Measurements from ENCODE around the gene SLC22A8. TPM values are rescaled to one million over a fixed set of nuclear protein-coding genes. Genes with fewer than 3 reads are reported as not detected.
"Not testable (repeated sequence)": the region's sequence is repeated elsewhere in the genome, so short reads cannot be mapped to it uniquely, and the experiment has no call there.

The SLC22A8 gene, protein sequence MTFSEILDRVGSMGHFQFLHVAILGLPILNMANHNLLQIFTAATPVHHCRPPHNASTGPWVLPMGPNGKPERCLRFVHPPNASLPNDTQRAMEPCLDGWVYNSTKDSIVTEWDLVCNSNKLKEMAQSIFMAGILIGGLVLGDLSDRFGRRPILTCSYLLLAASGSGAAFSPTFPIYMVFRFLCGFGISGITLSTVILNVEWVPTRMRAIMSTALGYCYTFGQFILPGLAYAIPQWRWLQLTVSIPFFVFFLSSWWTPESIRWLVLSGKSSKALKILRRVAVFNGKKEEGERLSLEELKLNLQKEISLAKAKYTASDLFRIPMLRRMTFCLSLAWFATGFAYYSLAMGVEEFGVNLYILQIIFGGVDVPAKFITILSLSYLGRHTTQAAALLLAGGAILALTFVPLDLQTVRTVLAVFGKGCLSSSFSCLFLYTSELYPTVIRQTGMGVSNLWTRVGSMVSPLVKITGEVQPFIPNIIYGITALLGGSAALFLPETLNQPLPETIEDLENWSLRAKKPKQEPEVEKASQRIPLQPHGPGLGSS
- total RNA-seq (not detected), polyA plus RNA-seq (not detected)

DNA sequence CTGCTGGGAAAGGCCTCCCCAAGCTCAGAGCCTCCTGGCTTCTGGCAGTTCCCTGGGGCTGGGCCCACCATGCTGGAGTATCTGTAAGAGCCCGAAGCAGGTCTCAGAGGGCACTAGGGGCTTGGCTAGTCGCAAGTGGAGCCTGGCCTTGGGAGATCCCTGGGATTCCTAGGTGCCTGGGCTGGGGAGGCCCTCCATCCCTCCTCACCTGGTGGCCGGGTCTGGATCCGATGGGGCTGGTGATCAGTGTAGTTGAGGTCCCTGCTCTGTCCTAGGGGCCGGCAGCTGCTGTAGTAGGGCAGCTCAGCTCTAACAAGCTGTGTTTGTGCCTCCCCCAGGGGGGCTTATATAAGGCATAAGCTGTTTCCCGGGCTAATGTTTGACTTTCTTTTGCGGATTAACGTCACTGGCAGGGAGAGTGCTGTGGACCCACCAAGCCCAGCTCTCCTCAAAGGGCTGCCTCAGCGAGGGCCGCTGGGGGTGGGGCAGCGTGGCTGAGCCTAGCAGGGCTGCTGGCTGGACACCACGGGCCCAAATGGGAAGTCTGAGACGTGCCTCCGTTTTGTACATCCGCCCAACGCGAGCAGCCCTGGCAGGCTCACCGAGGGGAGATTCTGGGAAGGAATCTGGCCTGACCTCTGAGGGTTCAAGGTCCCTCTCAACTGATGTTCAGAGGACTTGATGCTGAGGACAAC is at the start of gene SLC22A8:
Gene SLC22A8, minus strand, starts transcription at position 321 of the 695 bp plus-strand sequence. CDS start 883 bp downstream, outside the sequence.
- Histone ChIP-seq H3K27me3 (ENCODE audit: insufficient read depth, low read length, poor library complexity, severe bottlenecking) (no peaks in the 10 kb centered on the region), H3K4me3 (ENCODE audit: low read length) (no peak within 1 kb of the TSS), H3K9me3 (ENCODE audit: low read length) (no peaks in the 10 kb centered on the region), H3K4me1 (ENCODE audit: insufficient read depth, low read length) (no peaks in the 10 kb centered on the region), H3K36me3 (ENCODE audit: insufficient read depth, low read length) (no peaks in the 10 kb centered on the region), H3K27ac (ENCODE audit: low read depth, low read length) (no peak within 1 kb of the TSS)
- H3K36me3 Mint-ChIP-seq = no peaks in the 10 kb centered on the region
- H3K4me1 Mint-ChIP-seq = no peaks in the 10 kb centered on the region
- CTCF ChIA-PET = interaction anchor here (1.4 kb wide), 2 partner anchors 8 to 110 kb away, joined by 4 to 5 read pairs; no protein-coding TSS in a partner anchor
- peak within 1 kb of the TSS in 1 of 8 donors; percentile 67 for H3K27ac Mint-ChIP-seq
- peaks cover 8 to 45% of the 10 kb centered on the region in 2 donors for H3K27me3 Mint-ChIP-seq
- POLR2A ChIA-PET = no interaction called here
- no peak within 1 kb of the TSS for H3K4me3 Mint-ChIP-seq
- H3K9me3 Mint-ChIP-seq = no peaks in the 10 kb centered on the region
- DNase-seq = no peak

DNA sequence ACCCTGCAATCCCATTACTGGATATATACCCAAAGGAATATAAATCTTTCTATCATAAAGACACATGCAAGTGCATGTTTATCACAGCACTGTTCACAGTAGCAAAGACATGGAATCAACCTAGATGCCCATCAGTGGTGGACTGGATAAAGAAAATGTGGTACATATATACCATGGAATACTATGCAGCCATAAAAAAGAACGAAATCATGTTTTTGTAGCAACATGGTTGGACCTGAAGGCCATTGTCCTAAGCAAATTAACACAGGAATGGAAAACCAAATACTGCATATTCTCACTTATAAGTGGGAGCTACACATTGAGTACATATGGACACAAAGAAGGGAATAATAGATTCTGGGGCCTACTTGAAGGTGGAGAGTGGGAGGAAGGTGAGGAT is 30.6 kb upstream of the SLC22A8 start:
- H3K36me3 ChIP-seq (ENCODE audit: insufficient read depth, low read length); H3K4me1 Mint-ChIP-seq; H3K4me1 ChIP-seq (ENCODE audit: insufficient read depth, low read length); H3K27ac ChIP-seq (ENCODE audit: low read depth, low read length); H3K27ac Mint-ChIP-seq; CTCF ChIA-PET; H3K9me3 Mint-ChIP-seq; H3K4me3 ChIP-seq (ENCODE audit: low read length); H3K36me3 Mint-ChIP-seq; H3K4me3 Mint-ChIP-seq; H3K27me3 ChIP-seq (ENCODE audit: insufficient read depth, low read length, poor library complexity, severe bottlenecking); H3K9me3 ChIP-seq (ENCODE audit: low read length); POLR2A ChIA-PET; DNase-seq: not testable (repeated sequence)
- H3K27me3 Mint-ChIP-seq = peaks cover 14 to 52% of the 10 kb centered on the region in 2 donors

DNA sequence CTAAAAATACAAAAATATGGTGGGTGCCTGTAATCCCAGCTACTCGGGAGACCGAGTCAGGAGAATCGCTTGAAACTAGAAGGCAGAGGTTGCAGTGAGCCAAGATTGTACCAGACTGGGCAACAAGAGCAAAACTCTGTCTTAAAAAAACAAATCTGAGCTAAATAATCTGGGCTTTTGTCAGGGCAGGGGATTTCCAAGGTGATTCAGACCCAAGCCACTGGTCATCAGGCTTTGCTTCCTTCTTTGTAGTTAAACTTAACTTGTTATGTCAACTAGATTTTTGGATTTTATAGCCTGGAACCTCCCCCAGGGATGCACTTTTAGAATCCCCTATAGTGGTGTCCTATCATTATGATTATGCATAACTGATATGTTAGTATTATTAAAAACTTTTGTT is 27.0 kb upstream of the SLC22A8 start:
- Mint-ChIP-seq H3K36me3 (peaks cover 0 to 5% (median 0%) of the 10 kb centered on the region in 3 donors), H3K27me3 (peaks cover 22 to 48% of the 10 kb centered on the region in 2 donors), H3K4me3 (no peak overlapping the region), H3K27ac (no peak overlapping the region), H3K9me3 (peaks cover 0 to 6% (median 0%) of the 10 kb centered on the region in 5 donors), H3K4me1 (no peaks in the 10 kb centered on the region)
- no peaks in the 10 kb centered on the region for H3K9me3 ChIP-seq (ENCODE audit: low read length)
- ChIA-PET CTCF (no interaction called here), POLR2A (no interaction called here)
- no peaks in the 10 kb centered on the region for H3K4me1 ChIP-seq (ENCODE audit: insufficient read depth, low read length)
- no peaks in the 10 kb centered on the region for H3K36me3 ChIP-seq (ENCODE audit: insufficient read depth, low read length)
- no peak overlapping the region for H3K4me3 ChIP-seq (ENCODE audit: low read length)
- DNase-seq = no peak
- no peaks in the 10 kb centered on the region for H3K27me3 ChIP-seq (ENCODE audit: insufficient read depth, low read length, poor library complexity, severe bottlenecking)
- no peak overlapping the region for H3K27ac ChIP-seq (ENCODE audit: low read depth, low read length)

DNA sequence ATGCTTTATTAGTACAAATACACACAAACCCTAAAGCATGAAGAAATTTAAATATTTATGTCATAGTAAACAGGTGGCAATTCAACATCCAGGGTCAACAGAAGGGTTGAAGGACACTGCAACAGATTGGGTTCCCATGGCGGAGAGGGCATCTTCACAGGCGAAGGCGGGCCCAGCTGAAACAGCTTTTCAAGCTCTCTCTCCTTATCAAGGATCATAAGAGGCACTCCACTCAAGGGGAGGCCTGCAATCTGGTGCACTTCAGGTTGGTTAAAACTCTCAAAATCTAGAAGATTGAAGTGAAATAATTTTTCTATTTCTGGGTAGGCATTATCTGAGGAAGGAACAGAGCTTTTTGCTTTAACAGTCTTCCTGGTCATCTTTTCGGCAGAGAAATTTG is 16.8 kb upstream of the SLC22A8 start:
- DNase-seq = no peak
- POLR2A ChIA-PET = no interaction called here
- Mint-ChIP-seq H3K4me1 (peaks cover 0 to 4% (median 3%) of the 10 kb centered on the region in 3 donors), H3K9me3 (no peaks in the 10 kb centered on the region), H3K27me3 (peaks cover 3 to 46% of the 10 kb centered on the region in 2 donors), H3K4me3 (no peak overlapping the region), H3K27ac (no peak overlapping the region), H3K36me3 (no peaks in the 10 kb centered on the region)
- H3K27ac ChIP-seq (ENCODE audit: low read depth, low read length) = no peak overlapping the region
- H3K4me1 ChIP-seq (ENCODE audit: insufficient read depth, low read length) = no peaks in the 10 kb centered on the region
- no peaks in the 10 kb centered on the region for H3K9me3 ChIP-seq (ENCODE audit: low read length)
- CTCF ChIA-PET = interaction anchor here (1.0 to 4.7 kb wide), 2 partner anchors 8 to 9 kb away, joined by 5 to 28 read pairs; no protein-coding TSS in a partner anchor
- H3K4me3 ChIP-seq (ENCODE audit: low read length) = no peak overlapping the region
- no peaks in the 10 kb centered on the region for H3K27me3 ChIP-seq (ENCODE audit: insufficient read depth, low read length, poor library complexity, severe bottlenecking)
- no peaks in the 10 kb centered on the region for H3K36me3 ChIP-seq (ENCODE audit: insufficient read depth, low read length)

DNA sequence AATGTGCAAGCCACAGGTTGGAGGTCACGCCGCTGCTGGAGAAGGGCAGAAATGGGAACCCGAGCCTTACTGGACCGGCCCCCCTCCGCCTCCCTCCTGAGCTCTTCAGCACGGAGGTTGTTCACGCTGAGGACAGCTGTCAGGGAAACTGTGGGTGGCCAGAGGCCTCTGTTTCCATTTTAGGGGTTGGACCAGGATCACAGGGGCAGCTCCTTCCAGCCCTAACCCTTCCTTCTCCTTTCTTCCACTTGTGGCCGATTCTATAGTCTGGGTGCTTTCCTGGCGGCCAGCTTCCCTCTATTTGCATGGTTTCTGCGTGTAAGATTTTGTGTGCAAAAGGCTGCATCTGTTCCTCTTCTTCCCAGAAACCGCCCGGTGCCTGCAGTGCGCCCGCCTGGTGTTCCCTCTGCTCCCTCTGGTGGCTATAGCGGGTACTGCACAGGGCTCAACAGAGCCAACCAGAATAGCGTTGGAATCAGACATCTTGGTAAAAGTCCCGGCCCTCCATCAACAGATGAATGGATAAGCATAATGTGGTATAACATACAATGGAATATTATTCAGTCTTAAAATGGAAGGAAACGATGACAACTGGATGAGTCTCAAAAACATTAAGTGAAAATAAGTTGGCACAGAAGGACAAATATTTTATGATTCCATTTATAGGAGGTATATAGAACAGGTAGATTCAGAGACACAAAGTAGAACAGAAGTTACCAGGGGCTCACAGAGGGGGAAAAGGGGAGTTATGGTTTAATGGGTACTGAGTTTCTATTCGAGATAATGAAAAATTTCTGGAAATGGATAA is 8.4 kb upstream of the SLC22A8 start:
- Mint-ChIP-seq H3K36me3 (no peaks in the 10 kb centered on the region), H3K4me3 (no peak overlapping the region), H3K9me3 (no peaks in the 10 kb centered on the region), H3K4me1 (peaks cover 2 to 7% (median 5%) of the 10 kb centered on the region in 3 donors), H3K27me3 (peaks cover 12 to 32% of the 10 kb centered on the region in 2 donors), H3K27ac (peak overlapping the region in 1 of 8 donors; percentile 77)
- POLR2A ChIA-PET = no interaction called here
- H3K36me3 ChIP-seq (ENCODE audit: insufficient read depth, low read length) = no peaks in the 10 kb centered on the region
- H3K27me3 ChIP-seq (ENCODE audit: insufficient read depth, low read length, poor library complexity, severe bottlenecking) = no peaks in the 10 kb centered on the region
- H3K27ac ChIP-seq (ENCODE audit: low read depth, low read length) = no peak overlapping the region
- H3K4me3 ChIP-seq (ENCODE audit: low read length) = no peak overlapping the region
- H3K9me3 ChIP-seq (ENCODE audit: low read length) = no peaks in the 10 kb centered on the region
- DNase-seq = peak; percentile 59 to 85 (median 73)
- H3K4me1 ChIP-seq (ENCODE audit: insufficient read depth, low read length) = no peaks in the 10 kb centered on the region
- CTCF ChIA-PET = interaction anchor here (0.6 to 7.1 kb wide), 10 partner anchors 8 to 129 kb away, joined by 3 to 153 read pairs (median 4); partner anchors contain the start of gene SLC22A8

DNA sequence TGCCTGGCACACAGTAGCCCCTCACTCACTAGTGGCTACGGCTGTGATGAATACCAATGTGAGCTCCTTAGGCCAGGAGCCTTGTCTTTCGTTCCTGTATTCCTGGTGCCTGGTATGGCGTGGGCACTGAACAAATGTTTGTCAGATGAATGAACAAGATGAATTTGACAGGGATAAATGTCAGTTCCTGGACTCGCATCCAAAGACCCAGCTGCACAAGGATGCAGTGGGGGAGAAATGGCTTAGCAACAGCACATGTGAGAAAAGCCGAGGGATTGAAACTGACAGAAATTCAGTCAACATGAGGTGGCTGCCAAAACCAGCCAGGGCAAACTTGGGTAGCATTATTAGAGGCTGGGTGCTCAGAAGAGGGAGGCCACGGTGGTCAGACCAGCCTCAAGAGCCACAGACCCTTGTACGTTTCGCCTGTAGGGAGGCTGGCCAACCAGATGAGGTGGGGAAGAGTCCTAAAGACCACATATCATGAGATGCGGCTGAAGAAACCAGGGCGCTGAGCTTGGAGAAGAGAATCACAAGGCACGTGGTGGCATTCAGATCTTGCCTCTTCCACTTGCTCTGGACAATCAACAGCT is 7.7 kb upstream of the SLC22A8 start:
- no peaks in the 10 kb centered on the region for H3K4me1 ChIP-seq (ENCODE audit: insufficient read depth, low read length)
- H3K9me3 ChIP-seq (ENCODE audit: low read length) = no peaks in the 10 kb centered on the region
- Mint-ChIP-seq H3K27ac (no peak overlapping the region), H3K4me1 (peaks cover 2 to 7% (median 5%) of the 10 kb centered on the region in 3 donors), H3K27me3 (peaks cover 12 to 32% of the 10 kb centered on the region in 2 donors), H3K36me3 (no peaks in the 10 kb centered on the region), H3K4me3 (no peak overlapping the region), H3K9me3 (no peaks in the 10 kb centered on the region)
- ChIA-PET POLR2A (no interaction called here), CTCF (interaction anchor here (0.6 to 7.1 kb wide), 11 partner anchors 8 to 128 kb away, joined by 3 to 153 read pairs (median 4); partner anchors contain the start of gene SLC22A8)
- no peaks in the 10 kb centered on the region for H3K27me3 ChIP-seq (ENCODE audit: insufficient read depth, low read length, poor library complexity, severe bottlenecking)
- no peaks in the 10 kb centered on the region for H3K36me3 ChIP-seq (ENCODE audit: insufficient read depth, low read length)
- no peak overlapping the region for H3K27ac ChIP-seq (ENCODE audit: low read depth, low read length)
- no peak overlapping the region for H3K4me3 ChIP-seq (ENCODE audit: low read length)
- no peak for DNase-seq

DNA sequence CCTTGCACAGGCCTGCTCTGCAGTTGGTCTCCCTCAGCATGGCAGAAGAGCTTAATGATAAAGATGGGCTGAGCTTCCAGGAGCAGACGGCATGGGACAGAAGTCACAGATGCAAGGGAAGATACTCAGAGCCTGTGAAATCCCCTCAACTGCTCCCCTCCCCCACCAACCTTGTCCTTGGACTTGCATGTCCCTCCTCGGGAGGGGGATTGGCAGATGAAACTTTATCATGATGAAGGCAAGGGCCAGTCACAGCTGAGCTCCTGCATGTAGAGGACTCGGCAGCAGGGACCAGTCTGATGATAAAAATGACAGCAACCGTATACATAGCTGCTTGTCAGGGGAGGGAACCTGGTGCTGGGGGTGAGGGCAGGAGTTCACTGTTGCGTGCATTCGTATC is 6.8 kb upstream of the SLC22A8 start:
- Histone ChIP-seq H3K4me1 (ENCODE audit: insufficient read depth, low read length) (no peaks in the 10 kb centered on the region), H3K4me3 (ENCODE audit: low read length) (no peak overlapping the region), H3K27me3 (ENCODE audit: insufficient read depth, low read length, poor library complexity, severe bottlenecking) (no peaks in the 10 kb centered on the region), H3K9me3 (ENCODE audit: low read length) (no peaks in the 10 kb centered on the region), H3K36me3 (ENCODE audit: insufficient read depth, low read length) (no peaks in the 10 kb centered on the region), H3K27ac (ENCODE audit: low read depth, low read length) (no peak overlapping the region)
- Mint-ChIP-seq H3K9me3 (no peaks in the 10 kb centered on the region), H3K4me1 (peaks cover 2 to 7% (median 5%) of the 10 kb centered on the region in 3 donors), H3K27ac (no peak overlapping the region), H3K36me3 (no peaks in the 10 kb centered on the region), H3K27me3 (peaks cover 12 to 32% of the 10 kb centered on the region in 2 donors), H3K4me3 (no peak overlapping the region)
- no peak for DNase-seq
- ChIA-PET POLR2A (no interaction called here), CTCF (interaction anchor here (1.2 to 7.1 kb wide), 3 partner anchors 12 to 117 kb away, joined by 3 to 153 read pairs (median 28); no protein-coding TSS in a partner anchor)
